ENCODE measurements around the gene LIME1. TPM values are rescaled to one million over a fixed set of nuclear protein-coding genes. Genes with fewer than 3 reads are reported as not detected.

Gene LIME1
- total and polyA plus RNA-seq, 9 of the 15 experiments (the other 6 are each of a cell fraction or from before 2014, with no cell fraction given): 0.11 to 17.1 (median 2.8) TPM; not detected in 2

GRCh38 chr20:63695424-63696305, 40.8 kb upstream of the LIME1 start (continued):
- TF ChIP-seq ESRRB (CRISPR knock-in tag; IDR thresholded peaks at IDR 0.05; ENCODE audit: borderline replicate concordance) (no peak), CHD7 (IDR thresholded peaks at IDR 0.05; ENCODE audit: low read depth, low read length) (no peak), NFXL1 (CRISPR knock-in tag; IDR thresholded peaks at IDR 0.05) (no peak), ZBTB34 (CRISPR knock-in tag; IDR thresholded peaks at IDR 0.05) (no peak), POLR2G (IDR thresholded peaks at IDR 0.05; ENCODE audit: low read depth, low read length) (peak; percentile 67), ZNF124 (CRISPR knock-in tag; IDR thresholded peaks at IDR 0.05) (no peak), THRAP3 (IDR thresholded peaks at IDR 0.05; ENCODE audit: borderline replicate concordance) (no peak), NR2F6 (CRISPR knock-in tag; IDR thresholded peaks at IDR 0.05) (no peak), CBX5 (IDR thresholded peaks at IDR 0.05; ENCODE audit: borderline replicate concordance, low read depth) (no peak), ATF1 (CRISPR knock-in tag; IDR thresholded peaks at IDR 0.05) (no peak), ATF1 (tag; IDR thresholded peaks at IDR 0.05) (no peak), ZNF740 (CRISPR knock-in tag; IDR thresholded peaks at IDR 0.05) (no peak), ZNF740 (tag; IDR thresholded peaks at IDR 0.05) (no peak), ATF7 (IDR thresholded peaks at IDR 0.05) (no peak)
